ENCODE results near the gene GPRC5C. TPM values are rescaled to one million over a fixed set of nuclear protein-coding genes. Genes with fewer than 3 reads are reported as not detected.

The GPRC5C gene
- total RNA-seq, 1 donor from 2014 or later: 58.2 TPM

- Histone ChIP-seq H3K27ac (peak overlapping the region; percentile 65), H3K4me1 (peaks cover 28% of the 10 kb centered on the region)
- no peak for TF ChIP-seq CTCF (IDR thresholded peaks at IDR 0.05)
These were observed 5.3 kb upstream of the GPRC5C start for GRCh38 chr17:74426551-74427047.

GRCh38 chr17:74427048-74427762 lies 4.7 kb upstream of the GPRC5C start:
- peak in 1 of 2 donors; percentile 18 for ATAC-seq
- TF ChIP-seq CTCF (IDR thresholded peaks at IDR 0.05): no peak
- no peaks in the 10 kb centered on the region for H3K36me3 ChIP-seq
- H3K27me3 ChIP-seq (ENCODE audit: low read depth): peaks cover 26% of the 10 kb centered on the region
- no peak overlapping the region for H3K4me3 ChIP-seq
- intact Hi-C loops (cut with DNase I): no loop called here
- H3K27ac ChIP-seq: peak overlapping the region; percentile 65
- no peak for DNase-seq
- H3K4me1 ChIP-seq: peaks cover 34% of the 10 kb centered on the region
- no peaks in the 10 kb centered on the region for H3K9me3 ChIP-seq

More at GRCh38 chr17:74426551-74427047, 5.3 kb upstream of the GPRC5C start:
- Histone ChIP-seq H3K4me3 (no peak overlapping the region), H3K36me3 (no peaks in the 10 kb centered on the region), H3K9me3 (no peaks in the 10 kb centered on the region), H3K27me3 (ENCODE audit: low read depth) (peaks cover 20% of the 10 kb centered on the region)
- ATAC-seq (no peak), DNase-seq (no peak)
- intact Hi-C loops (cut with DNase I): no loop called here

- Histone ChIP-seq H3K27ac (peak overlapping the region; percentile 65), H3K27me3 (ENCODE audit: low read depth) (peaks cover 32% of the 10 kb centered on the region), H3K4me1 (peaks cover 35% of the 10 kb centered on the region), H3K4me3 (no peak overlapping the region), H3K9me3 (no peaks in the 10 kb centered on the region), H3K36me3 (no peaks in the 10 kb centered on the region)
- DNase-seq: no peak
- no peak for ATAC-seq
- intact Hi-C loops (cut with DNase I): no loop called here
- TF ChIP-seq CTCF (IDR thresholded peaks at IDR 0.05): no peak
These were observed 4.1 kb upstream of the GPRC5C start for GRCh38 chr17:74427763-74428153.

- Histone ChIP-seq H3K27ac (peak overlapping the region; percentile 87), H3K9me3 (no peaks in the 10 kb centered on the region), H3K4me3 (peak overlapping the region; percentile 67), H3K27me3 (ENCODE audit: low read depth) (peaks cover 38% of the 10 kb centered on the region), H3K36me3 (no peaks in the 10 kb centered on the region), H3K4me1 (peaks cover 42% of the 10 kb centered on the region)
- ATAC-seq: peak; percentile 46 to 57
- intact Hi-C loops (cut with DNase I): no loop called here
- no peak for TF ChIP-seq CTCF (IDR thresholded peaks at IDR 0.05)
- peak; percentile 75 for DNase-seq
These were observed 2.1 kb upstream of the GPRC5C start for GRCh38 chr17:74429604-74430384.

GRCh38 chr17:74430385-74430705 lies 1.5 kb upstream of the GPRC5C start:
- no peak for TF ChIP-seq CTCF (IDR thresholded peaks at IDR 0.05)
- DNase-seq (no peak), ATAC-seq (no peak)
- Histone ChIP-seq H3K9me3 (no peaks in the 10 kb centered on the region), H3K27me3 (ENCODE audit: low read depth) (peaks cover 38% of the 10 kb centered on the region), H3K4me1 (peaks cover 45% of the 10 kb centered on the region), H3K27ac (peak overlapping the region; percentile 87), H3K36me3 (no peaks in the 10 kb centered on the region), H3K4me3 (peak overlapping the region; percentile 67)
- intact Hi-C loops (cut with DNase I): no loop called here
